Measurements from ENCODE around the gene PPDPF. TPM values are rescaled to one million over a fixed set of nuclear protein-coding genes. Genes with fewer than 3 reads are reported as not detected.

The PPDPF gene
- total RNA-seq, result 100 to 1,000 TPM; 189 to 194 TPM

GRCh38 chr20:63520504-63520933 is at the start of gene PPDPF:
Gene PPDPF, plus strand, starts transcription at chr20:63520765. Its CDS starts 544 bp downstream, at chr20:63521309.
- CTCF ChIA-PET, result interaction anchor here (1.1 to 1.9 kb wide), 2 partner anchors 17 to 24 kb away, joined by 3 to 8 read pairs; partner anchors contain the start of gene PTK6
- H3K36me3 Mint-ChIP-seq (ENCODE audit: low read depth), result peaks cover 24% of the 10 kb centered on the region
- peaks cover 2% of the 10 kb centered on the region for H3K27me3 Mint-ChIP-seq (ENCODE audit: low read depth)
- H3K9me3 Mint-ChIP-seq, result peaks cover 7% of the 10 kb centered on the region
- H3K4me3 Mint-ChIP-seq, result peak within 1 kb of the TSS; percentile 75
- peak within 1 kb of the TSS; percentile 69 for H3K27ac Mint-ChIP-seq
- DNase-seq, result peak; percentile 81
- intact Hi-C loops (cut with micrococcal nuclease), result loop anchor here (1.0 to 2.0 kb wide), 5 partner anchors 17 to 304 kb away; partner anchors contain the start of genes PTK6 and YTHDF1
- H3K4me1 Mint-ChIP-seq (ENCODE audit: low read depth), result peaks cover 8% of the 10 kb centered on the region

GRCh38 chr20:63471002-63471716 is 49.4 kb upstream of the PPDPF start:
- peaks cover 3% of the 10 kb centered on the region for H3K4me1 Mint-ChIP-seq (ENCODE audit: low read depth)
- no peak overlapping the region for H3K4me3 Mint-ChIP-seq
- intact Hi-C loops (cut with micrococcal nuclease), result no loop called here
- no peak overlapping the region for H3K27ac Mint-ChIP-seq
- H3K36me3 Mint-ChIP-seq (ENCODE audit: low read depth), result no peaks in the 10 kb centered on the region
- H3K9me3 Mint-ChIP-seq, result no peaks in the 10 kb centered on the region
- no peak for DNase-seq
- CTCF ChIA-PET, result no interaction called here
- peaks cover 32% of the 10 kb centered on the region for H3K27me3 Mint-ChIP-seq (ENCODE audit: low read depth)

- no peak for DNase-seq
- Mint-ChIP-seq H3K9me3 (no peaks in the 10 kb centered on the region), H3K4me3 (no peak overlapping the region), H3K27ac (no peak overlapping the region), H3K27me3 (ENCODE audit: low read depth) (peaks cover 32% of the 10 kb centered on the region), H3K4me1 (ENCODE audit: low read depth) (peaks cover 3% of the 10 kb centered on the region), H3K36me3 (ENCODE audit: low read depth) (no peaks in the 10 kb centered on the region)
- CTCF ChIA-PET, result no interaction called here
- intact Hi-C loops (cut with micrococcal nuclease), result no loop called here
These were observed 48.9 kb upstream of the PPDPF start for GRCh38 chr20:63471717-63471980.

- peaks cover 33% of the 10 kb centered on the region for H3K27me3 Mint-ChIP-seq (ENCODE audit: low read depth)
- no peak for DNase-seq
- intact Hi-C loops (cut with micrococcal nuclease), result no loop called here
- no peaks in the 10 kb centered on the region for H3K36me3 Mint-ChIP-seq (ENCODE audit: low read depth)
- H3K27ac Mint-ChIP-seq, result no peak within 1 kb of the TSS
- H3K9me3 Mint-ChIP-seq, result no peaks in the 10 kb centered on the region
- H3K4me3 Mint-ChIP-seq, result no peak within 1 kb of the TSS
- H3K4me1 Mint-ChIP-seq (ENCODE audit: low read depth), result peaks cover 3% of the 10 kb centered on the region
- CTCF ChIA-PET, result no interaction called here
These were observed 48.4 kb upstream of the PPDPF start, which contains the start of gene KCNQ2 for GRCh38 chr20:63471981-63472831. Gene KCNQ2, minus strand, starts transcription at chr20:63472655. Its CDS starts 192 bp downstream, at chr20:63472463.

- no peak for DNase-seq
- Mint-ChIP-seq H3K4me3 (no peak overlapping the region), H3K27me3 (ENCODE audit: low read depth) (peaks cover 36% of the 10 kb centered on the region), H3K36me3 (ENCODE audit: low read depth) (no peaks in the 10 kb centered on the region), H3K4me1 (ENCODE audit: low read depth) (peaks cover 3% of the 10 kb centered on the region), H3K9me3 (no peaks in the 10 kb centered on the region), H3K27ac (no peak overlapping the region)
- intact Hi-C loops (cut with micrococcal nuclease), result no loop called here
- CTCF ChIA-PET, result no interaction called here
These were observed 47.6 kb upstream of the PPDPF start for GRCh38 chr20:63472862-63473390.

GRCh38 chr20:63473555-63474449 is 46.8 kb upstream of the PPDPF start:
- H3K36me3 Mint-ChIP-seq (ENCODE audit: low read depth), result no peaks in the 10 kb centered on the region
- H3K9me3 Mint-ChIP-seq, result no peaks in the 10 kb centered on the region
- H3K4me3 Mint-ChIP-seq, result no peak overlapping the region
- H3K27ac Mint-ChIP-seq, result no peak overlapping the region
- H3K27me3 Mint-ChIP-seq (ENCODE audit: low read depth), result peaks cover 38% of the 10 kb centered on the region
- CTCF ChIA-PET, result no interaction called here
- intact Hi-C loops (cut with micrococcal nuclease), result no loop called here
- peaks cover 3% of the 10 kb centered on the region for H3K4me1 Mint-ChIP-seq (ENCODE audit: low read depth)
- DNase-seq, result no peak

GRCh38 chr20:63475209-63475608 is 45.4 kb upstream of the PPDPF start:
- intact Hi-C loops (cut with micrococcal nuclease), result loop anchor here (5.0 kb wide), 1 partner anchor 33 kb away; no protein-coding TSS in a partner anchor
- no peak for DNase-seq
- no peak overlapping the region for H3K4me3 Mint-ChIP-seq
- H3K27ac Mint-ChIP-seq, result no peak overlapping the region
- H3K9me3 Mint-ChIP-seq, result no peaks in the 10 kb centered on the region
- CTCF ChIA-PET, result interaction anchor here (0.8 to 1.0 kb wide), 2 partner anchors 10 to 154 kb away, joined by 3 read pairs; no protein-coding TSS in a partner anchor
- H3K27me3 Mint-ChIP-seq (ENCODE audit: low read depth), result peaks cover 42% of the 10 kb centered on the region
- no peaks in the 10 kb centered on the region for H3K36me3 Mint-ChIP-seq (ENCODE audit: low read depth)
- peaks cover 3% of the 10 kb centered on the region for H3K4me1 Mint-ChIP-seq (ENCODE audit: low read depth)

- H3K36me3 Mint-ChIP-seq (ENCODE audit: low read depth), result no peaks in the 10 kb centered on the region
- peaks cover 36% of the 10 kb centered on the region for H3K27me3 Mint-ChIP-seq (ENCODE audit: low read depth)
- no peak for DNase-seq
- peaks cover 3% of the 10 kb centered on the region for H3K4me1 Mint-ChIP-seq (ENCODE audit: low read depth)
- intact Hi-C loops (cut with micrococcal nuclease), result loop anchor here (5.0 kb wide), 1 partner anchor 35 kb away; no protein-coding TSS in a partner anchor
- H3K27ac Mint-ChIP-seq, result no peak overlapping the region
- no peak overlapping the region for H3K4me3 Mint-ChIP-seq
- CTCF ChIA-PET, result no interaction called here
- no peaks in the 10 kb centered on the region for H3K9me3 Mint-ChIP-seq
These were observed 43.4 kb upstream of the PPDPF start for GRCh38 chr20:63477061-63477616.

- Mint-ChIP-seq H3K4me1 (ENCODE audit: low read depth) (peaks cover 3% of the 10 kb centered on the region), H3K4me3 (no peak overlapping the region), H3K36me3 (ENCODE audit: low read depth) (no peaks in the 10 kb centered on the region), H3K27ac (no peak overlapping the region), H3K27me3 (ENCODE audit: low read depth) (peaks cover 40% of the 10 kb centered on the region), H3K9me3 (no peaks in the 10 kb centered on the region)
- CTCF ChIA-PET, result no interaction called here
- no peak for DNase-seq
- intact Hi-C loops (cut with micrococcal nuclease), result loop anchor here (5.0 kb wide), 1 partner anchor 36 kb away; no protein-coding TSS in a partner anchor
These were observed 42.6 kb upstream of the PPDPF start for GRCh38 chr20:63477944-63478343.

- no peaks in the 10 kb centered on the region for H3K9me3 Mint-ChIP-seq
- no peak overlapping the region for H3K4me3 Mint-ChIP-seq
- H3K36me3 Mint-ChIP-seq (ENCODE audit: low read depth), result no peaks in the 10 kb centered on the region
- CTCF ChIA-PET, result no interaction called here
- DNase-seq, result no peak
- peaks cover 36% of the 10 kb centered on the region for H3K27me3 Mint-ChIP-seq (ENCODE audit: low read depth)
- intact Hi-C loops (cut with micrococcal nuclease), result loop anchor here (5.0 kb wide), 1 partner anchor 36 kb away; no protein-coding TSS in a partner anchor
- peaks cover 3% of the 10 kb centered on the region for H3K4me1 Mint-ChIP-seq (ENCODE audit: low read depth)
- H3K27ac Mint-ChIP-seq, result no peak overlapping the region
These were observed 41.9 kb upstream of the PPDPF start for GRCh38 chr20:63478346-63479302.
